Osteocyte (in vitro differentiated cells): Measurements from ENCODE around the gene GMPR. TPM values are rescaled to one million over a fixed set of nuclear protein-coding genes. Genes with fewer than 3 reads are reported as not detected.
A peak's percentile ranks its signal among the peaks of the same experiment; 100 is the strongest.

Source experiments
- DNase-seq: peaks from one replicate; pipeline ENCODE4 v3.0.0; 2021; ENCODE audit warnings: mixed read lengths; ENCODE audit not compliant: unreplicated experiment; ENCODE audit errors: extremely low spot score
- H3K27ac Mint-ChIP-seq: one replicate; pipeline ENCODE4 v1.8.0; 2021; ENCODE audit warnings: mild to moderate bottlenecking, mixed read lengths; ENCODE audit not compliant: unreplicated experiment
- H3K27me3 Mint-ChIP-seq: one replicate; pipeline ENCODE4 v1.8.0; 2021; ENCODE audit warnings: mixed read lengths; ENCODE audit not compliant: unreplicated experiment
- H3K36me3 Mint-ChIP-seq: one replicate; pipeline ENCODE4 v1.8.0; 2021; ENCODE audit warnings: mixed read lengths; ENCODE audit not compliant: unreplicated experiment
- H3K4me1 Mint-ChIP-seq: one replicate; pipeline ENCODE4 v1.8.0; 2021; ENCODE audit warnings: mixed read lengths; ENCODE audit not compliant: unreplicated experiment
- H3K4me3 Mint-ChIP-seq: one replicate; pipeline ENCODE4 v1.8.0; 2021; ENCODE audit warnings: mild to moderate bottlenecking, moderate library complexity, mixed read lengths; ENCODE audit not compliant: unreplicated experiment
- H3K9me3 Mint-ChIP-seq: one replicate; pipeline ENCODE4 v1.8.0; 2021; ENCODE audit warnings: mixed read lengths; ENCODE audit not compliant: unreplicated experiment
- CTCF ChIP-seq: fragments of 200-600 bp; sonication (generic); IDR thresholded peaks from 2 replicates; pipeline ENCODE4 v1.5.0; 2021; ENCODE audit warnings: antibody characterized with exemption, mild to moderate bottlenecking, moderate library complexity
- total RNA-seq: library from RNA; stranded (reverse); gene quantifications from 2 replicates; pipeline ENCODE4 v1.2.1, GENCODE V29; 2021

Gene GMPR
- total RNA-seq, 1 donor from 2014 or later: 7.8 TPM

GRCh38 chr6:16237242-16237641 is 1.1 kb upstream of the GMPR start:
- TF ChIP-seq CTCF: no peak
- peak overlapping the region; percentile 81 for H3K27ac Mint-ChIP-seq
- H3K27me3 Mint-ChIP-seq: no peaks in the 10 kb centered on the region
- H3K4me1 Mint-ChIP-seq: peaks cover 44% of the 10 kb centered on the region
- H3K4me3 Mint-ChIP-seq: peak overlapping the region; percentile 69
- no peak for DNase-seq
- no peaks in the 10 kb centered on the region for H3K36me3 Mint-ChIP-seq
- H3K9me3 Mint-ChIP-seq: no peaks in the 10 kb centered on the region

- no peak for TF ChIP-seq CTCF
- no peaks in the 10 kb centered on the region for H3K36me3 Mint-ChIP-seq
- H3K4me3 Mint-ChIP-seq: peak overlapping the region; percentile 77
- no peaks in the 10 kb centered on the region for H3K9me3 Mint-ChIP-seq
- H3K4me1 Mint-ChIP-seq: peaks cover 52% of the 10 kb centered on the region
- H3K27me3 Mint-ChIP-seq: no peaks in the 10 kb centered on the region
- peak overlapping the region; percentile 63 for H3K27ac Mint-ChIP-seq
- no peak for DNase-seq
Measured at GRCh38 chr6:16238963-16239797, 793 bp downstream of the GMPR start.

- no peak for TF ChIP-seq CTCF
- H3K4me1 Mint-ChIP-seq: peaks cover 57% of the 10 kb centered on the region
- no peaks in the 10 kb centered on the region for H3K9me3 Mint-ChIP-seq
- no peak for DNase-seq
- peak overlapping the region; percentile 77 for H3K4me3 Mint-ChIP-seq
- H3K36me3 Mint-ChIP-seq: no peaks in the 10 kb centered on the region
- peak overlapping the region; percentile 31 for H3K27ac Mint-ChIP-seq
- no peaks in the 10 kb centered on the region for H3K27me3 Mint-ChIP-seq
Measured at GRCh38 chr6:16239798-16240123, 1.4 kb downstream of the GMPR start.

GRCh38 chr6:16240589-16241320 is 2.4 kb downstream of the GMPR start:
- TF ChIP-seq CTCF: no peak
- Mint-ChIP-seq H3K36me3 (no peaks in the 10 kb centered on the region), H3K27me3 (no peaks in the 10 kb centered on the region), H3K4me1 (peaks cover 58% of the 10 kb centered on the region), H3K9me3 (no peaks in the 10 kb centered on the region), H3K4me3 (no peak overlapping the region), H3K27ac (no peak overlapping the region)
- DNase-seq: no peak

- H3K9me3 Mint-ChIP-seq: no peaks in the 10 kb centered on the region
- TF ChIP-seq CTCF: no peak
- no peaks in the 10 kb centered on the region for H3K27me3 Mint-ChIP-seq
- H3K36me3 Mint-ChIP-seq: no peaks in the 10 kb centered on the region
- DNase-seq: no peak
- no peak overlapping the region for H3K4me3 Mint-ChIP-seq
- H3K27ac Mint-ChIP-seq: no peak overlapping the region
- H3K4me1 Mint-ChIP-seq: peaks cover 53% of the 10 kb centered on the region
Measured at GRCh38 chr6:16241321-16241689, 2.9 kb downstream of the GMPR start.
